ENCODE data around the gene EAF1.

- no peak for TF ChIP-seq EZH2 (IDR thresholded peaks at IDR 0.05; ENCODE audit: low read length)
- TF ChIP-seq CTCF (optimal IDR thresholded peaks at IDR 0.05 in 1 of 3, IDR thresholded peaks at IDR 0.05 in 1 of 3, conservative IDR thresholded peaks at IDR 0.05 in 1 of 3; ENCODE audit: extremely low read depth in 1 of 3, insufficient read depth in 2 of 3, low read length in 3 of 3), result no peak
Measured at GRCh38 chr3:15465876-15466585, 38.6 kb downstream of the EAF1 start.
